H9 (cell line): ENCODE data around the gene SCAF8. TPM values are rescaled to one million over a fixed set of nuclear protein-coding genes. Genes with fewer than 3 reads are reported as not detected.

Source experiments
- DNase-seq: peaks from one replicate; pipeline ENCODE4 v3.0.0-alpha.2; 2017
- H2AFZ ChIP-seq: one replicate; pipeline ENCODE4 v1.6.1; 2013; ENCODE audit warnings: mild to moderate bottlenecking, low read length, control low read depth, moderate library complexity
- H2AK5ac ChIP-seq: 2 replicates; pipeline ENCODE4 v1.6.1; 2013; ENCODE audit warnings: low read length, control low read depth, mixed read lengths; ENCODE audit not compliant: insufficient read length
- H2BK120ac ChIP-seq: one replicate; pipeline ENCODE4 v1.6.1; 2013; ENCODE audit warnings: low read depth, mild to moderate bottlenecking, low read length, control low read depth, inconsistent platforms; ENCODE audit not compliant: poor library complexity, severe bottlenecking
- H2BK12ac ChIP-seq: 2 replicates; pipeline ENCODE4 v1.6.1; 2013; ENCODE audit warnings: low read length, control low read depth, mixed read lengths, low read depth; ENCODE audit not compliant: insufficient read length
- H2BK15ac ChIP-seq: 2 replicates; pipeline ENCODE4 v1.6.1; 2013; ENCODE audit warnings: low read depth, low read length, control low read depth
- H2BK20ac ChIP-seq: one replicate; pipeline ENCODE4 v1.6.1; 2013; ENCODE audit warnings: low read depth, mild to moderate bottlenecking, low read length, control low read depth, inconsistent platforms; ENCODE audit not compliant: poor library complexity, severe bottlenecking
- H2BK5ac ChIP-seq: 2 replicates; pipeline ENCODE4 v1.6.1; 2013; ENCODE audit warnings: low read length, control low read depth, mixed read lengths; ENCODE audit not compliant: insufficient read length
- H3K14ac ChIP-seq: 2 replicates; pipeline ENCODE4 v1.6.1; 2013; ENCODE audit warnings: low read length, control low read depth; ENCODE audit not compliant: insufficient read depth
- H3K18ac ChIP-seq: 2 replicates; pipeline ENCODE4 v1.6.1; 2013; ENCODE audit warnings: low read depth, mild to moderate bottlenecking, mixed read lengths, low read length, control low read depth; ENCODE audit not compliant: insufficient read length
- H3K23ac ChIP-seq: 2 replicates; pipeline ENCODE4 v1.6.1; 2013; ENCODE audit warnings: low read length, control low read depth, mixed read lengths, low read depth; ENCODE audit not compliant: insufficient read length
- H3K23me2 ChIP-seq: 2 replicates; pipeline ENCODE4 v1.6.1; 2013; ENCODE audit warnings: low read depth, mild to moderate bottlenecking, mixed read lengths, low read length, control low read depth; ENCODE audit not compliant: insufficient read length, poor library complexity, severe bottlenecking
- H3K27ac ChIP-seq: 2 replicates; pipeline ENCODE4 v1.5.1; 2013; ENCODE audit warnings: low read length, control low read depth, mixed read lengths, low read depth; ENCODE audit not compliant: insufficient read length
- H3K27me3 ChIP-seq: 2 replicates; pipeline ENCODE4 v1.6.1; 2013; ENCODE audit warnings: low read length, control low read depth, inconsistent platforms; ENCODE audit not compliant: insufficient read depth
- H3K4ac ChIP-seq: 2 replicates; pipeline ENCODE4 v1.6.1; 2013; ENCODE audit warnings: low read depth, mild to moderate bottlenecking, control low read depth, inconsistent platforms, low read length, moderate library complexity
- H3K4me1 ChIP-seq: 2 replicates; pipeline ENCODE4 v1.6.1; 2013; ENCODE audit warnings: low read length, control low read depth, inconsistent platforms; ENCODE audit not compliant: insufficient read depth
- H3K4me2 ChIP-seq: 2 replicates; pipeline ENCODE4 v1.6.1; 2013; ENCODE audit warnings: low read length, control low read depth, mixed read lengths; ENCODE audit not compliant: insufficient read length, insufficient read depth
- H3K56ac ChIP-seq: 2 replicates; pipeline ENCODE4 v1.6.1; 2013; ENCODE audit warnings: low read depth, mild to moderate bottlenecking, mixed read lengths, low read length, control low read depth; ENCODE audit not compliant: insufficient read length
- H3K79me1 ChIP-seq: 2 replicates; pipeline ENCODE4 v1.6.1; 2013; ENCODE audit warnings: low read depth, mild to moderate bottlenecking, moderate library complexity, low read length, control low read depth, inconsistent platforms; ENCODE audit not compliant: insufficient read depth, poor library complexity, severe bottlenecking
- H3K79me2 ChIP-seq: 2 replicates; pipeline ENCODE4 v1.6.1; 2013; ENCODE audit warnings: low read length, control low read depth, inconsistent platforms; ENCODE audit not compliant: insufficient read depth
- H3K9ac ChIP-seq: 2 replicates; pipeline ENCODE4 v1.6.1; 2013; ENCODE audit warnings: low read length, control low read depth, mixed read lengths; ENCODE audit not compliant: insufficient read length; ENCODE audit errors: extremely low read depth
- H3K9me3 ChIP-seq: one replicate; pipeline ENCODE4 v1.6.1; 2013; ENCODE audit warnings: low read depth, low read length, inconsistent platforms; ENCODE audit not compliant: control insufficient read depth
- H3T11ph ChIP-seq: one replicate; pipeline ENCODE4 v1.6.1; 2013; ENCODE audit warnings: mild to moderate bottlenecking, low read length, control low read depth, inconsistent platforms
- H4K20me1 ChIP-seq: one replicate; pipeline ENCODE4 v1.6.1; 2013; ENCODE audit not compliant: control insufficient read depth, insufficient read length, insufficient read depth
- H4K5ac ChIP-seq: 2 replicates; pipeline ENCODE4 v1.6.1; 2013; ENCODE audit warnings: low read depth, mild to moderate bottlenecking, mixed read lengths, low read length, control low read depth; ENCODE audit not compliant: insufficient read length
- H4K8ac ChIP-seq: replicated peaks from 2 replicates; pipeline ENCODE4 v1.6.1; 2013; ENCODE audit warnings: low read length, control low read depth, mixed read lengths, low read depth; ENCODE audit not compliant: insufficient read length
- H4K91ac ChIP-seq: 2 replicates; pipeline ENCODE4 v1.6.1; 2013; ENCODE audit warnings: low read depth, mild to moderate bottlenecking, moderate library complexity, mixed read lengths, low read length, control low read depth; ENCODE audit not compliant: insufficient read length
- H3K27ac Mint-ChIP-seq, 3 experiments: 2 replicates in 2 of 3; 3 replicates in 1 of 3; pipeline ENCODE4 v1.8.0; 2020 to 2021; ENCODE audit warnings: mixed read lengths in 3 of 3, mild to moderate bottlenecking in 1 of 3, moderate library complexity in 1 of 3
- H3K27me3 Mint-ChIP-seq: 2 replicates; pipeline ENCODE4 v1.8.0; 2021; ENCODE audit warnings: low read depth, mild to moderate bottlenecking, moderate library complexity, mixed read lengths
- H3K36me3 Mint-ChIP-seq, 3 experiments: 2 replicates in 2 of 3; 3 replicates in 1 of 3; pipeline ENCODE4 v1.8.0; 2020 to 2021; ENCODE audit warnings: low read depth in 3 of 3, mixed read lengths in 3 of 3; ENCODE audit not compliant: insufficient read depth in 1 of 3
- H3K4me1 Mint-ChIP-seq, 2 experiments: 2 replicates each; pipeline ENCODE4 v1.8.0; 2020; ENCODE audit warnings: mixed read lengths in 2 of 2
- H3K4me3 Mint-ChIP-seq, 2 experiments: 2 replicates in 1 of 2; 3 replicates in 1 of 2; pipeline ENCODE4 v1.8.0; 2020 to 2021; ENCODE audit warnings: mild to moderate bottlenecking in 2 of 2, mixed read lengths in 2 of 2, moderate library complexity in 1 of 2
- H3K9me3 Mint-ChIP-seq, 2 experiments: 2 replicates in 1 of 2; 3 replicates in 1 of 2; pipeline ENCODE4 v1.8.0; 2020; ENCODE audit warnings: mild to moderate bottlenecking in 2 of 2, mixed read lengths in 2 of 2, moderate library complexity in 1 of 2
- WGBS: extraction: QIAGEN DNeasy Blood & Tissue Kit; methylation state at CpG from one replicate; pipeline ENCODE4 v1.1.7; 2013; ENCODE audit warnings: missing lambda C conversion rate, low lambda C conversion rate, mixed read lengths; ENCODE audit not compliant: insufficient read length; ENCODE audit errors: extremely low coverage; 5-methylcytosine and 5-hydroxymethylcytosine counted together
- total RNA-seq: library from RNA; stranded (reverse); gene quantifications from 2 replicates; pipeline ENCODE4 v1.2.1, GENCODE V29; 2021
- TF ChIP-seq, protein P1 (sequence below): fragments of 200-600 bp; sonication (generic); conservative IDR thresholded peaks from 3 replicates; pipeline ENCODE4 v1.8.0; 2021; ENCODE audit warnings: antibody characterized with exemption, mild to moderate bottlenecking

SCAF8 gene
- total RNA-seq, 1 experiment from 2014 or later: 78.5 TPM

DNA sequence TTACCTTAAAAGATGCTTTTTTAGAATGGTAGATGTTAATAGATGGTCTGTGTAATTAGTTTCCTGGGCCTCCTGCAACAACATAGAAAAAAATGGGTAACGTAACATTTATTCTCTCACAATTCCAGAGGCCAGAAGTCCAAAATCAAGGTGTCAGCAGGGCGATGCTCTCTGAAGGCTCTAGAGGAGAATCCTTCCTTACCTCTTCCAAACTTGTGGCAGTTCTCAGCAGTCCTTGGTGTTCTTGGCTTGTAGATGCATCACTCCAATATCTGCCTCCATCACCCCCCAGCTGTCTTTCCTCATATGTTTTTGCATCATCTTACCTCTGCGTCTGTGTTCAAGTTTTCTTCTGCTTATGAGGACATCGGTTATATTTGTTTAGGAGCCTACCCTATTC is 107.9 kb downstream of the SCAF8 start:
- no peak overlapping the region for H2AFZ ChIP-seq
- no peak overlapping the region for H3K4me2 ChIP-seq
- H3K4me1 ChIP-seq: no peaks in the 10 kb centered on the region
- H3K4me1 Mint-ChIP-seq: peaks cover 14 to 34% of the 10 kb centered on the region in 2 experiments
- no peak overlapping the region for H3K9ac ChIP-seq
- no peak overlapping the region for H3K4ac ChIP-seq
- no peaks in the 10 kb centered on the region for H3K9me3 ChIP-seq
- H3K56ac ChIP-seq: no peak overlapping the region
- no CpG with 5 or more reads among the region's 4 CpGs for WGBS
- H3K4me3 Mint-ChIP-seq: no peak overlapping the region
- H3K79me1 ChIP-seq: peaks cover 3% of the 10 kb centered on the region
- no peak overlapping the region for H4K91ac ChIP-seq
- H3K27ac Mint-ChIP-seq: peak overlapping the region in 1 of 3 experiments; percentile 17; a peak in 1 of 7 replicates
- no peak overlapping the region for H2BK20ac ChIP-seq
- H3K27me3 Mint-ChIP-seq: no peaks in the 10 kb centered on the region
- no peaks in the 10 kb centered on the region for H3K23me2 ChIP-seq
- no peaks in the 10 kb centered on the region; the same call in 1 of the 2 replicates for H3K79me2 ChIP-seq
- H2BK15ac ChIP-seq: no peak overlapping the region
- H2BK120ac ChIP-seq: peak overlapping the region; percentile 67
- no peak overlapping the region for H2BK12ac ChIP-seq
- no peak overlapping the region for H4K8ac ChIP-seq
- no peak overlapping the region for H3K23ac ChIP-seq
- no peak overlapping the region for H2AK5ac ChIP-seq
- H2BK5ac ChIP-seq: no peak overlapping the region
- H3K18ac ChIP-seq: no peak overlapping the region
- no peak overlapping the region for H3K14ac ChIP-seq
- TF ChIP-seq, protein P1, sequence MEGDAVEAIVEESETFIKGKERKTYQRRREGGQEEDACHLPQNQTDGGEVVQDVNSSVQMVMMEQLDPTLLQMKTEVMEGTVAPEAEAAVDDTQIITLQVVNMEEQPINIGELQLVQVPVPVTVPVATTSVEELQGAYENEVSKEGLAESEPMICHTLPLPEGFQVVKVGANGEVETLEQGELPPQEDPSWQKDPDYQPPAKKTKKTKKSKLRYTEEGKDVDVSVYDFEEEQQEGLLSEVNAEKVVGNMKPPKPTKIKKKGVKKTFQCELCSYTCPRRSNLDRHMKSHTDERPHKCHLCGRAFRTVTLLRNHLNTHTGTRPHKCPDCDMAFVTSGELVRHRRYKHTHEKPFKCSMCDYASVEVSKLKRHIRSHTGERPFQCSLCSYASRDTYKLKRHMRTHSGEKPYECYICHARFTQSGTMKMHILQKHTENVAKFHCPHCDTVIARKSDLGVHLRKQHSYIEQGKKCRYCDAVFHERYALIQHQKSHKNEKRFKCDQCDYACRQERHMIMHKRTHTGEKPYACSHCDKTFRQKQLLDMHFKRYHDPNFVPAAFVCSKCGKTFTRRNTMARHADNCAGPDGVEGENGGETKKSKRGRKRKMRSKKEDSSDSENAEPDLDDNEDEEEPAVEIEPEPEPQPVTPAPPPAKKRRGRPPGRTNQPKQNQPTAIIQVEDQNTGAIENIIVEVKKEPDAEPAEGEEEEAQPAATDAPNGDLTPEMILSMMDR: no peak
- no peak overlapping the region for H3T11ph ChIP-seq
- no peak overlapping the region for H4K5ac ChIP-seq
- no peaks in the 10 kb centered on the region for H3K9me3 Mint-ChIP-seq
- H3K27me3 ChIP-seq: no peaks in the 10 kb centered on the region
- no peak for DNase-seq
- H3K27ac ChIP-seq: no peak overlapping the region
- peaks cover 0 to 9% (median 6%) of the 10 kb centered on the region in 3 experiments; a peak in 6 of 7 replicates for H3K36me3 Mint-ChIP-seq
- no peaks in the 10 kb centered on the region for H4K20me1 ChIP-seq
